ENCODE results near the gene MASP1.

Gene MASP1

GRCh38 chr3:187223799-187224198 lies 67.7 kb downstream of the MASP1 start:
- TF ChIP-seq CTCF (IDR thresholded peaks at IDR 0.05; ENCODE audit: insufficient read depth, low read length, missing control alignments) = no peak
- DNase-seq (ENCODE audit: low read depth, low spot score) = no peak
- ChIA-PET POLR2A (no interaction called here), CTCF (interaction anchor here (0.6 to 19.8 kb wide), 7 partner anchors 70 to 454 kb away, joined by 3 to 538 read pairs (median 4); partner anchors contain the start of genes RPL39L and SST)
- no peak overlapping the region for H3K4me3 ChIP-seq (ENCODE audit: low read depth, low read length)

GRCh38 chr3:187222801-187223200 lies 68.7 kb downstream of the MASP1 start:
- CTCF ChIA-PET = interaction anchor here (0.6 to 19.8 kb wide), 14 partner anchors 10 to 493 kb away, joined by 3 to 538 read pairs (median 4); partner anchors contain the start of genes MASP1, RPL39L and SST
- POLR2A ChIA-PET = no interaction called here
- TF ChIP-seq CTCF (IDR thresholded peaks at IDR 0.05; ENCODE audit: insufficient read depth, low read length, missing control alignments) = no peak
- no peak for DNase-seq (ENCODE audit: low read depth, low spot score)
- no peak overlapping the region for H3K4me3 ChIP-seq (ENCODE audit: low read depth, low read length)

- CTCF ChIA-PET = interaction anchor here (18.9 to 19.8 kb wide), 2 partner anchors 105 to 462 kb away, joined by 442 to 538 read pairs; partner anchors contain the start of gene SST
- POLR2A ChIA-PET = no interaction called here
These were observed 76.1 kb downstream of the MASP1 start for GRCh38 chr3:187215460-187215859.

GRCh38 chr3:187213616-187214015 lies 77.9 kb downstream of the MASP1 start:
- ChIA-PET CTCF (interaction anchor here (18.9 to 19.8 kb wide), 2 partner anchors 107 to 464 kb away, joined by 442 to 538 read pairs; partner anchors contain the start of gene SST), POLR2A (no interaction called here)
- DNase-seq (ENCODE audit: low read depth, low spot score) = no peak
- no peak for TF ChIP-seq CTCF (IDR thresholded peaks at IDR 0.05; ENCODE audit: insufficient read depth, low read length, missing control alignments)
- H3K4me3 ChIP-seq (ENCODE audit: low read depth, low read length) = no peak overlapping the region

More at GRCh38 chr3:187215460-187215859, 76.1 kb downstream of the MASP1 start:
- no peak for TF ChIP-seq CTCF (IDR thresholded peaks at IDR 0.05; ENCODE audit: insufficient read depth, low read length, missing control alignments)
- DNase-seq (ENCODE audit: low read depth, low spot score) = no peak
- H3K4me3 ChIP-seq (ENCODE audit: low read depth, low read length) = no peak overlapping the region

GRCh38 chr3:187212705-187213104 lies 78.8 kb downstream of the MASP1 start:
- no peak overlapping the region for H3K4me3 ChIP-seq (ENCODE audit: low read depth, low read length)
- POLR2A ChIA-PET = no interaction called here
- CTCF ChIA-PET = interaction anchor here (0.6 to 19.8 kb wide), 3 partner anchors 10 to 465 kb away, joined by 3 to 538 read pairs (median 33); partner anchors contain the start of gene SST
- no peak for DNase-seq (ENCODE audit: low read depth, low spot score)
- no peak for TF ChIP-seq CTCF (IDR thresholded peaks at IDR 0.05; ENCODE audit: insufficient read depth, low read length, missing control alignments)

GRCh38 chr3:187212196-187212545 lies 79.4 kb downstream of the MASP1 start:
- ChIA-PET POLR2A (no interaction called here), CTCF (interaction anchor here (1.3 to 19.8 kb wide), 6 partner anchors 7 to 465 kb away, joined by 4 to 538 read pairs (median 26); partner anchors contain the start of genes RPL39L and SST)

More at GRCh38 chr3:187212196-187212545, 79.4 kb downstream of the MASP1 start:
- TF ChIP-seq CTCF (IDR thresholded peaks at IDR 0.05; ENCODE audit: insufficient read depth, low read length, missing control alignments) = no peak
- no peak for DNase-seq (ENCODE audit: low read depth, low spot score)
- no peak overlapping the region for H3K4me3 ChIP-seq (ENCODE audit: low read depth, low read length)
